Osteoblast (primary cell): ENCODE data around the gene RABL2B. TPM values are rescaled to one million over a fixed set of nuclear protein-coding genes. Genes with fewer than 3 reads are reported as not detected.

Experiments
- DNase-seq: peaks from one replicate; pipeline ENCODE4 v3.0.0; 2011; ENCODE audit warnings: low spot score, mixed read lengths; ENCODE audit not compliant: insufficient read length; ENCODE audit errors: missing footprints
- H2AFZ ChIP-seq: 2 replicates; pipeline ENCODE4 v1.6.0; 2011; ENCODE audit warnings: mild to moderate bottlenecking, low read length
- H3K27ac ChIP-seq: 2 replicates; pipeline ENCODE4 v1.5.1; 2011; ENCODE audit warnings: mild to moderate bottlenecking, low read depth, low read length, moderate library complexity
- H3K27me3 ChIP-seq: 2 replicates; pipeline ENCODE4 v1.6.0; 2012; ENCODE audit warnings: mild to moderate bottlenecking, control low read depth, inconsistent platforms, low read length, moderate library complexity; ENCODE audit not compliant: insufficient read depth
- H3K36me3 ChIP-seq: 2 replicates; pipeline ENCODE4 v1.5.1; 2011; ENCODE audit warnings: mild to moderate bottlenecking, low read length, control low read depth, moderate library complexity; ENCODE audit not compliant: insufficient read depth
- H3K4me1 ChIP-seq: 2 replicates; pipeline ENCODE4 v1.5.1; 2011; ENCODE audit warnings: mild to moderate bottlenecking, low read length, control low read depth, moderate library complexity; ENCODE audit not compliant: insufficient read depth
- H3K4me2 ChIP-seq: 2 replicates; pipeline ENCODE4 v1.6.0; 2011; ENCODE audit warnings: mild to moderate bottlenecking, low read length; ENCODE audit not compliant: insufficient read depth
- H3K4me3 ChIP-seq: fragments of 200-600 bp; sonication (generic); 3 replicates; pipeline ENCODE4 v1.5.1; 2012; ENCODE audit warnings: mild to moderate bottlenecking, low read length, inconsistent platforms; ENCODE audit not compliant: insufficient read depth
- H3K79me2 ChIP-seq: 2 replicates; pipeline ENCODE4 v1.6.0; 2012; ENCODE audit warnings: mild to moderate bottlenecking, low read length, control low read depth, inconsistent platforms; ENCODE audit not compliant: insufficient read depth
- H3K9me3 ChIP-seq: 2 replicates; pipeline ENCODE4 v1.5.1; 2011; ENCODE audit warnings: low read depth, low read length, control low read depth
- H4K20me1 ChIP-seq: 2 replicates; pipeline ENCODE4 v1.6.0; 2012; ENCODE audit warnings: mild to moderate bottlenecking, low read length, control low read depth; ENCODE audit not compliant: insufficient read depth
- CTCF ChIP-seq: IDR thresholded peaks from 2 replicates; pipeline ENCODE4 v1.5.1; 2011; ENCODE audit warnings: mild to moderate bottlenecking, low read depth, low read length, moderate library complexity; ENCODE audit errors: extremely low read depth
- total RNA-seq: library from RNA; depleted of rRNA; stranded (reverse); fragments of >200 nt; gene quantifications from 2 replicates; pipeline ENCODE4 v1.2.3, GENCODE V29; 2012

Gene RABL2B
- total RNA-seq, 1 donor: 17.7 TPM

GRCh38 chr22:50720301-50721256 is 62.9 kb downstream of the RABL2B start:
- H2AFZ ChIP-seq: no peak overlapping the region
- H3K4me1 ChIP-seq: no peaks in the 10 kb centered on the region
- H4K20me1 ChIP-seq: no peaks in the 10 kb centered on the region
- H3K79me2 ChIP-seq: no peaks in the 10 kb centered on the region
- no peak overlapping the region for H3K4me2 ChIP-seq
- no peaks in the 10 kb centered on the region for H3K36me3 ChIP-seq
- no peak for TF ChIP-seq CTCF
- no peaks in the 10 kb centered on the region for H3K9me3 ChIP-seq
- H3K27ac ChIP-seq: no peak overlapping the region
- no peak overlapping the region for H3K4me3 ChIP-seq
- no peak for DNase-seq
- peaks cover 18% of the 10 kb centered on the region for H3K27me3 ChIP-seq

- Histone ChIP-seq H3K27ac (no peak overlapping the region), H3K27me3 (peaks cover 18% of the 10 kb centered on the region), H3K36me3 (no peaks in the 10 kb centered on the region), H3K4me1 (no peaks in the 10 kb centered on the region), H4K20me1 (no peaks in the 10 kb centered on the region), H3K4me3 (no peak overlapping the region), H3K79me2 (no peaks in the 10 kb centered on the region), H2AFZ (no peak overlapping the region), H3K4me2 (no peak overlapping the region), H3K9me3 (no peaks in the 10 kb centered on the region)
- no peak for DNase-seq
- no peak for TF ChIP-seq CTCF
These were observed 63.6 kb downstream of the RABL2B start for GRCh38 chr22:50719814-50720300.

DNA sequence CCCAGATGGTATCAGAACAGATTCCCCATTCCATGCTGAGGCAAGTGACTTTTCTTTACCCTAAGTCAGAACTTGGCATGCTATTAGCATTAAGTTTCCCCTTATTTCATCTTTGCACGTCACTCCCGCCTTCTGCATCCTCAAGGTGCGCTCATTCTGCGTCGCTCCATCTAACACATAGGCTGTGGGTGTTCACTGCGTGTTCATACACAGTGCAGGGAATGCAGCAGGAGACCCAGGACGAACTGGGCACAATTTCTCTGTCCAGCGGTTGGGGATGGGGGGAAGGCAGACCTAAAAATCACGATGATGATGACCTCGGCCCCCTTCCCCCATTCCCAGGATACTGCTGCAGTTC is 65.1 kb downstream of the RABL2B start:
- H3K9me3 ChIP-seq: no peaks in the 10 kb centered on the region
- DNase-seq: no peak
- H3K27ac ChIP-seq: no peak overlapping the region
- H2AFZ ChIP-seq: no peak overlapping the region
- H3K4me2 ChIP-seq: no peak overlapping the region
- H3K4me3 ChIP-seq: no peak overlapping the region
- no peaks in the 10 kb centered on the region for H3K4me1 ChIP-seq
- TF ChIP-seq CTCF: no peak
- no peaks in the 10 kb centered on the region for H3K36me3 ChIP-seq
- no peaks in the 10 kb centered on the region for H4K20me1 ChIP-seq
- H3K79me2 ChIP-seq: no peaks in the 10 kb centered on the region
- H3K27me3 ChIP-seq: peaks cover 18% of the 10 kb centered on the region

GRCh38 chr22:50717709-50718351 is 65.6 kb downstream of the RABL2B start:
- H3K36me3 ChIP-seq: no peaks in the 10 kb centered on the region
- no peaks in the 10 kb centered on the region for H3K4me1 ChIP-seq
- TF ChIP-seq CTCF: no peak
- H3K4me2 ChIP-seq: no peak overlapping the region
- no peak overlapping the region for H3K4me3 ChIP-seq
- no peak for DNase-seq
- no peak overlapping the region for H2AFZ ChIP-seq
- H3K27me3 ChIP-seq: peaks cover 18% of the 10 kb centered on the region
- H3K27ac ChIP-seq: no peak overlapping the region
- H3K9me3 ChIP-seq: no peaks in the 10 kb centered on the region
- H3K79me2 ChIP-seq: no peaks in the 10 kb centered on the region
- H4K20me1 ChIP-seq: no peaks in the 10 kb centered on the region
